ENCODE results near the gene AKAP7. TPM values are rescaled to one million over a fixed set of nuclear protein-coding genes. Genes with fewer than 3 reads are reported as not detected.

Gene AKAP7
- total and polyA plus RNA-seq, 2 donors (not counting 1 experiment from before 2014, with no cell fraction given), result 6.3 to 10.8 TPM

DNA sequence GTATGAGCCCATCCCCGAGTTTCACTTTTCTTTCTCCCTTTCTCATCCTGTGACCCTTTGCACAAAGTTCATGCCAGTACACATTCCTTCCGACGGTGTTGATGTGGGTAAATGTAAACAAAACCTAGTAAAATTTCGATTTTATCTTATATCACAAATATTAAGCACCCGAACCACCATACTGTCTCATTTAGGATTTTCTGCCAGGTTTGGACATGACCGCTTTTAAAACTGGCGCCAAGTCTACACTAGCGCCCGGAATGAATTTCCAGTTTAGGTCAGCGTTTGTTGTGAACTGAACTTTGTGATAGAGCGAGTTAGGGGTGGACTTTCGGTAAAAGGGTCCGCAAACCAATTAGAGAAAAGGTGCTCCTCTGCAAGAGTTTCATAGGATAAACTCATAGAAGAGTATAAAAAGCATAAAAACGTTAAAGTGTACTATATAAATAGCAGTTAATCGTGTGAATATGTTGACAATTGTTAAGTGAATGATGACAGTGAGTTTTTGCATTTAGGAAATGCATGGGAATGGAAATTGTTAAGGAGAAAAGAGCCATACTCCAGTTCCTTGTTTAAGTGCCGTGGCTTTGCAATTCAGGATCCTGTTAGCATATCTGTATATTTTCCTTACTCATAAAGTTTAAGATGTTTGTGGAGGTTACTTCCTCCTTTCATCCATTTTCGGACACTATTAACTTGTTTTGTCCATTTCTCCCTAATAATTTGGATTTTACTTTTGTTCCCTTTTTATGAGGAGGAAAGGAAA, 937 bp downstream of the AKAP7 start:
- no peaks in the 10 kb centered on the region for H4K20me1 ChIP-seq (ENCODE audit: control insufficient read depth, insufficient read depth, low read length, poor library complexity, severe bottlenecking)
- CTCF ChIA-PET, result interaction anchor here (1.0 kb wide), 1 partner anchor 63 kb away, joined by 3 read pairs; no protein-coding TSS in a partner anchor
- peaks cover 9 to 13% of the 10 kb centered on the region in 2 donors for H3K4me1 ChIP-seq (ENCODE audit: control insufficient read depth in 2 of 2, insufficient read depth in 2 of 2, low read length in 2 of 2)
- no peak for TF ChIP-seq EZH2 (IDR thresholded peaks at IDR 0.05; ENCODE audit: borderline replicate concordance, insufficient read depth, low read depth, low read length, poor library complexity, severe bottlenecking)
- intact Hi-C loops (cut with micrococcal nuclease), result loop anchor here (2.0 to 5.0 kb wide), 2 partner anchors 73 to 491 kb away; partner anchors contain the start of genes EPB41L2 and MED23
- peak overlapping the region; percentile 59 to 71 for H3K27ac ChIP-seq (ENCODE audit: low read length in 2 of 2)
- Mint-ChIP-seq H3K27me3 (no peaks in the 10 kb centered on the region), H3K4me3 (peak overlapping the region; percentile 95), H3K27ac (peak overlapping the region; percentile 93), H3K4me1 (peaks cover 23% of the 10 kb centered on the region), H3K9me3 (ENCODE audit: insufficient read depth) (no peaks in the 10 kb centered on the region)
- peak overlapping the region; percentile 55 to 82 (median 76) for H3K4me3 ChIP-seq (ENCODE audit: control extremely low read depth in 1 of 5, extremely low read depth in 1 of 5, insufficient read depth in 1 of 5, low read depth in 2 of 5, low read length in 4 of 5)
- no peaks in the 10 kb centered on the region for H3K36me3 ChIP-seq (replicated peaks in 1 of 2; ENCODE audit: control extremely low read depth in 1 of 2, control insufficient read depth in 1 of 2, extremely low read depth in 1 of 2, insufficient read depth in 2 of 2, low read length in 1 of 2)
- H3K9ac ChIP-seq (ENCODE audit: low read length), result peak overlapping the region; percentile 79
- H2AFZ ChIP-seq (ENCODE audit: insufficient read depth, low read depth, low read length, poor library complexity, severe bottlenecking), result peak overlapping the region; percentile 83
- 18% methylated on average over 5 of the region's 17 CpGs for WGBS (ENCODE audit: insufficient coverage)
- H3K79me2 ChIP-seq (ENCODE audit: control insufficient read depth, insufficient read depth, low read length), result no peaks in the 10 kb centered on the region
- H3K4me2 ChIP-seq (replicated peaks; ENCODE audit: low read depth, low read length, poor library complexity, severe bottlenecking), result peak overlapping the region; percentile 76
- H3K9me3 ChIP-seq (ENCODE audit: control extremely low read depth in 1 of 3, control insufficient read depth in 2 of 3, insufficient read depth in 1 of 3, low read length in 2 of 3), result no peaks in the 10 kb centered on the region
- H3K27me3 ChIP-seq (replicated peaks in 1 of 4; ENCODE audit: control extremely low read depth in 1 of 4, control insufficient read depth in 3 of 4, insufficient read depth in 4 of 4, low read length in 3 of 4), result no peaks in the 10 kb centered on the region
- no peak for ATAC-seq (ENCODE audit: low read depth)
- DNase-seq, result no peak
- POLR2A ChIA-PET, result no interaction called here

DNA sequence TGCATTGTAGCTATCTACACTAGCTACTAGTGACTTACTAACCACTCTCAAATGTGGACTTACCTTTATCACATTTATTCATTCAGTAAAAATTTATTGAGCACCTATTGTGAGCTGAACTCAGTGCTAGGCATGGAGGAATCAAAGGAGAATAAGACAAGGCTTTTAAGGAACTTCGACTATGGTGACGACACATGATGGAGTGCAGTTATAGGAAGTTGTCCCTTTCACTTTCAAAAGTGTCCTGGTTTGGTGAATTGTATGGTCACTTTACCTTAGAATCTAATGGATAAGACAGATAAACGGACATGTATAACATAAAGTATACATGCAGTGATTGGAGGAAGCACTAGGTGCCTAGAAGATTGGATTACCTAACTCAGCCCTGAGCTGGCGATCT, 4.3 kb downstream of the AKAP7 start:
- H4K20me1 ChIP-seq (ENCODE audit: control insufficient read depth, insufficient read depth, low read length, poor library complexity, severe bottlenecking), result no peaks in the 10 kb centered on the region
- Mint-ChIP-seq H3K9me3 (ENCODE audit: insufficient read depth) (no peaks in the 10 kb centered on the region), H3K27ac (no peak overlapping the region), H3K27me3 (no peaks in the 10 kb centered on the region), H3K4me3 (no peak overlapping the region), H3K4me1 (peaks cover 22% of the 10 kb centered on the region)
- H3K27ac ChIP-seq (ENCODE audit: low read length in 2 of 2), result no peak overlapping the region
- peaks cover 0 to 2% of the 10 kb centered on the region in 2 experiments for H3K36me3 ChIP-seq (replicated peaks in 1 of 2; ENCODE audit: control extremely low read depth in 1 of 2, control insufficient read depth in 1 of 2, extremely low read depth in 1 of 2, insufficient read depth in 2 of 2, low read length in 1 of 2)
- no peak overlapping the region for H2AFZ ChIP-seq (ENCODE audit: insufficient read depth, low read depth, low read length, poor library complexity, severe bottlenecking)
- intact Hi-C loops (cut with micrococcal nuclease), result loop anchor here (5.0 kb wide), 1 partner anchor 488 kb away; the partner anchor contains the start of gene MED23
- ChIA-PET POLR2A (no interaction called here), CTCF (interaction anchor here (1.4 to 1.9 kb wide), 3 partner anchors 22 to 254 kb away, joined by 4 to 5 read pairs (median 5); no protein-coding TSS in a partner anchor)
- H3K79me2 ChIP-seq (ENCODE audit: control insufficient read depth, insufficient read depth, low read length), result no peaks in the 10 kb centered on the region
- TF ChIP-seq EZH2 (IDR thresholded peaks at IDR 0.05; ENCODE audit: borderline replicate concordance, insufficient read depth, low read depth, low read length, poor library complexity, severe bottlenecking), result no peak
- TF ChIP-seq CTCF (IDR thresholded peaks at IDR 0.05), result no peak
- peaks cover 7 to 11% of the 10 kb centered on the region in 2 donors for H3K4me1 ChIP-seq (ENCODE audit: control insufficient read depth in 2 of 2, insufficient read depth in 2 of 2, low read length in 2 of 2)
- no peak overlapping the region for H3K4me2 ChIP-seq (replicated peaks; ENCODE audit: low read depth, low read length, poor library complexity, severe bottlenecking)
- H3K9me3 ChIP-seq (ENCODE audit: control extremely low read depth in 1 of 3, control insufficient read depth in 2 of 3, insufficient read depth in 1 of 3, low read length in 2 of 3), result peaks cover 0 to 5% (median 0%) of the 10 kb centered on the region in 3 donors
- no peak overlapping the region for H3K4me3 ChIP-seq (ENCODE audit: control extremely low read depth in 1 of 5, extremely low read depth in 1 of 5, insufficient read depth in 1 of 5, low read depth in 2 of 5, low read length in 4 of 5)
- DNase-seq (no peak), ATAC-seq (ENCODE audit: low read depth) (no peak)
- no CpG with 5 or more reads among the region's 4 CpGs for WGBS (ENCODE audit: insufficient coverage)
- no peak overlapping the region for H3K9ac ChIP-seq (ENCODE audit: low read length)
- H3K27me3 ChIP-seq (replicated peaks in 1 of 4; ENCODE audit: control extremely low read depth in 1 of 4, control insufficient read depth in 3 of 4, insufficient read depth in 4 of 4, low read length in 3 of 4), result no peaks in the 10 kb centered on the region

All from B cell (primary cell).